ENCODE data around the gene NAA11.
"Not testable (repeated sequence)": the region's sequence is repeated elsewhere in the genome, so short reads cannot be mapped to it uniquely, and the experiment has no call there.

The NAA11 gene

DNA sequence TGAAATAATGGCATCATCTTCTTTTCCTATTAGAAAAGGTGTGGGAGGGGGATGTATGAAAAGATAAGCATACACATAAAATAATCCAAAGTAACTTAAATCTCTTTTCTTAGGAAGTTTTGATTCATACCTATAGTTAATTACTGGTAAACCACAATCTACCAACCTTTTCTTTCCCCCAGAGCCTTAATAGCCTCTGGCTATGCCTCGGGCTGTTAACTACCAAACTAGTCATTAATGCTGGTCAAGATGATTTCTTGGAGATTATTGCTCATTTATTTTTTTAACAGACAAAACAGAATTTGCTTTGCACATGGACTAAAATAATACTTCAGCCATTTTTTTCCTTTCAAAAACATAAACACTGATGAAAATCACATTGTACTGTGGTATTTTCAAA, 16.9 kb downstream of the NAA11 start:
- DNase-seq (ENCODE audit: low read depth in 2 of 2): no peak

DNA sequence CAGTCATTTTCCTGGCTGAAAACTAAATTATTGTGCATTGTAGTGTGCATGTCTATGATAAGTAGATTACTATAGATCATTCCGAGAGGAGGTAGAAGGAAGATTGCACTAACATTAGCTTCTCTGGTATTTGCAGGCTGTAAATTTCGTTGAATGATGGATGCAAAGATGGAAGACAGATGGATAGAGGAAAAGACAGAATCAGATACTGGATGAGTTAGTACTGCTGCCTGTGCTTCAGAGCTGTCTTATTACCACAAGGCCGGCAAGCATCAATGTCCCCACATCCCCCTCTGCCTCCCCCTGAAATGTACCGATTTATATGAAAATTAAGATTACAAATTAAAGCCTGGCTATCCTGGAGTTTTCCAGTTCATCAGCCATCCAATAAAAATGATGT, 17.7 kb downstream of the NAA11 start:
- no peak for DNase-seq (ENCODE audit: low read depth in 2 of 2)

DNA sequence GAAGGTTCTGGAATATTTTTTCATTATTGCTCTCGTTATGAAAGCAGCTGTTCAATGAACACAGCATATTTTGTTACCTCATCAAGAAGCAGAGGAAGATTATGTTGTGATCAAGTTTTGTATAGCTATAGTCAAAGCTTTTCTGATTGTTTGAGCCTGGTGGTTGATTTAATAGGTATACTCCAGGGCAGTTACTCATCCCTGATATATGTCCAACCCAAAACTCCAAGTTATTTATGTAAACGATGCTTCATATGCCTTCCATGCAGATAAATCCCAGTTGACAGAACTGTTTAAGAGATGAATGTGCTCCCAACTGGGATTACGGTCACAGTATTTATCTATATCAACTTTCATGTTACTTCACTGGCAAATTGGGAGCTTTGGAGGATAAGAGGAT, 19.1 kb downstream of the NAA11 start:
- DNase-seq (ENCODE audit: low read depth in 2 of 2): no peak

DNA sequence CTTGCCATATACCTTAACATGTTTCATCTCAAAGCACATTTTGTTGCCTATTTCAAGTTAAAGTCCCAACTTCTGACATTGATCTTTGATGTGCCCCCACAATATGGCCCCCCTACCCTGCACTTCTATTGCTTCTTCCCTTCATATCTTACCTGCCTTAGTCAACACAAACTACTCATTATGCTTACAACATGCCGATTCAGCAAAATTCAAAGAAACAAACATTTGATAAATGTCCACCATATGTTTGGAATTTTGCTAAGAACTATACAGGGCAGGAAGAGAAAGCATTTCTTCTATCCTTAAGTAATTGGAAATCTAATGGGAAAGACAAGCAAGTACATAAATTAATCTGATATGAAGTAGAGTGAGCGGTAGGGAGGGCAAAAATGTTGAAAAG, 25.6 kb downstream of the NAA11 start:
- DNase-seq (ENCODE audit: low read depth in 2 of 2): no peak

DNA sequence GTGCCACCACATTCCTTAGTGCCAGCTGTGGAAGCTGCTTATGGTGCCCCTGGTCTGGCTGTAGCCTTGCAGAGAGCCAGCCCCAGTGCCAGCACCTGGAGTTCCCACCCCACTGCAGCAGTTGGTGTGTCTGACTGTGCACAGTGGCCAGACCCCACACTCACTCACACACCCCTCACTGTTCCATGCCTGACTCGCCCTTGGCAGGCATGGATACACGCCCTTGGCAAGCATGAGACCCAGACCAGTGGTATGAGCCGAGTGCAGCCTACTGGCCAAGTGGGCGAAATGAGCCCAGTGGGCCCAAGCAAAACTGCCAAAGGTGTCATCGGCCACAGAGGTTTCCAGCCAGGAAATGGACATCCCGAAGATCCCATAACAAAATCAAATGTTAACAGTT, 27.4 kb downstream of the NAA11 start:
- no peak for DNase-seq (ENCODE audit: low read depth in 2 of 2)

DNA sequence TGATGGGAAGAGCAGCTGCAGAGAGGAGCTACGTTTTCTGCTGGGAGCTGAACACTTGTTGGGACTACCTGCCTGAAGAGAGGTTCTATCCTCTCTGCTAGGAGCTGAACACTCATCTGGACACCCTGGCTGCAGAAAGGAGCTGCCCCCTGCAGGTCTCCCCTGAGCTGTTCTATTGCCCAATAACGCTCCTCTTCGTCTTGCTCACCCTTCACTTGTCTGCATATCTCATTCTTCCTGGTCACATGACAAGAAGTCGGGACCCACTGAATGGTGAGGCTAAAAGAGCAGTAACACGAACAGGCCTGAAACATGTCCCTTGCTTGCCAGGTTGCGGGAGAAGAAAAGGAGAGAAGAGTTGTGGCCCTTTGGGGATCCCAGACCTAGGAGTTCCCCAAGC, 27.8 kb downstream of the NAA11 start:
- no peak for DNase-seq (ENCODE audit: low read depth in 2 of 2)

DNA sequence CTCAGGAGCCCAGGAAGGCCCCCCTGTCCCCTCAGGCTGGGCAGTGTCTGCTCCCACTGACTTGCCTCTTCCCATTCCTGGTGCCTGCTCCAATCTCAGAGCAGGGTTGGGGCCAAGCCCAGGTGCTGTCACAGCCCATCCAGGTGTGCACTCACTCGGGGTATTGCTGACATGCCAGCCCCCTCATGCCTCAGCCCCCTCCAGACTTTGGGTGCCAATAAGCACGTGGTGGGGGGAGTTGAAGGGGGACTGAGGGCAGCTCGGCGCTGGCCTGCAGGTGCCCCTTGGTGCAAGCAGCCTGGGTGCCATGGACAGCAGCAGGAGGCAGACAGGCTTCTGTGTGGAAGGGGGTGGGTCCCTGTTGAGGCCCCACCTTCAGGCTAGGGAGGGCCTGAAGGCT, 28.4 kb downstream of the NAA11 start:
- no peak for DNase-seq (ENCODE audit: low read depth in 2 of 2)

DNA sequence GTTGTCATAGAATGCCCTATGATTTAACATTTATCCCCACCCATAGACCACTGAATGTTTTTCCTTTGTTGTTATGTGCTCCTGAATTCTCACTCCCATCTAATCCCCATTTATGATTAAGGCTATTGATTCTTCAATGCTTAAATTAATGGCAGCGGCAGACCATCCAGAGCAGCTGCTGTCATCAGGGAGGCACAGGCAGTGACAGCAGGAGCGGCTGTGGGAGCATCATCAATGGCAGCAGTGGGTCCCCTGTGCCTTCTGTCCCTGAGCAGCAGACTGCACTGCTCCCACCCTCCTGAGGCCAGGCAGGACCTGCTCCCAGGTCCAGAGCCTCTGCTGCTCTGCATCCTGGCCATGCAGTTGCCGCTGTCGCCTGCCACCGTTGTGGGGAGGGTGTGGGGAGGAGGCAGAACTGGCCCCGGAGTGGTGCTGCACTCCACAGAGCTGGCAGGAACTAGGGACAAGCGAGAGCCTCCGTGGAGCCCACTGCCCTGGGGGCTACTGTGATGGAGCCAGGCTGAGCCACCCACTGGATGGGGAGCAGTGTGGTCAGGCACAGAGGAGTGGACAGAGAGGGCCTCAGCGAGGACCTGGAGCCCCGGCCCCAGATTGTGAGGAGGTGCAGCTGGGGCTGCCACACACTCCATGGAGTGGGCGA, 29.0 kb downstream of the NAA11 start:
- no peak for DNase-seq (ENCODE audit: low read depth in 2 of 2)

DNA sequence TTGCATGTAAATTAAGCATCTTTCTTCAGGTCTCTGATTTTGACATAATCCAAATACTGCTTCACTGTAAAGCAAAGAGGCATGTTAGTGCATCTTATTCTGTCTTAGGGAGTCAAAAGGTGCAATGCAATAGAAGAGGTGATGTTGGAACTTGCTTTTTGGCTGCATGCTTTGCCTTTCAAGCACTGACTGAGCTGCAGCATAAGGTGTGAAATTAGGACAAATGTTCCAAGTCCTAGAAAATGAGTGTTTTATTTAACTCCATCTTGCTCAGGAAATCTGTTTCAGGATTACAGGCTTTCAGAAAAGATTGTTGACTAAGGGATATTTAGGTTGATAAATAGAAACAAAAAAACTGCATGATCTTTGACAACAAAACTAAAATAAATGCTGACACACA, 30.8 kb downstream of the NAA11 start:
- no peak for DNase-seq (ENCODE audit: low read depth in 2 of 2)

DNA sequence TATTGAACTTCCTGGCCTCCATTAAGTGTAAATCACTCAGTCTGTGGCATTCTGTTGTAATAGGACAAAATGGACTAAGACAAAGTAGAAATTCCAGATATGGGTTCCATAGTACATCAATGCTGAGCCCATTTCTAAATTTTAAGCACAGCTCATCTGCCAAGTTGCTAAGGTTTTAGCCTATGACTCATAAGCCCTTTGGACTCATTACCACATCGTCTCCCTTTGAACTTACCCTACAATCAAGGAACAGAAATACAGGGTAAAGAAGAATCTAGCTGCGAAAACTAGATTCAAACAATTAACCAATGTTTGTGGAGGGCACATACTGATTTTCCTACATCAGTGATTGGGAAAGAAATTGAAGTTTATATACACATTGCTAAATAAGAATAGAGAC, 31.8 kb downstream of the NAA11 start:
- no peak for DNase-seq (ENCODE audit: low read depth in 2 of 2)

DNA sequence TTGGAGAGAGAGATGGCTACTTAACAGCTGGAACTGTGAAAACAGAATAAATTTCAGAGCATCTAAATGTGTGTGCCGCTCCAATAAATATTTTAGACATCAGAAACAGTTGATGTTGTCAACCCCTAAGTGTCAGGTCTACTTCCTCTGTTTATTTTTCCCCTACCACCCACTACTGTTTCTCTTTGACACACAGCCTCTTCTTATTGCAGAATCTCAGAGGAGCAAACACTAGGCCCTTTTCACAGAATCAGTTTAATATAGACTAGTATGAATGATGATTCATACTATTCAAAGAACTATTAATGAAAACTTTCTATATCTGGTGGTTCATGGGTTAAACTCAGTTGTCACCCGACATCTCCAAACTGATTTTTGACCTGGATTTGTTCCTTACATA, 33.9 kb downstream of the NAA11 start:
- no peak for DNase-seq (ENCODE audit: low read depth in 2 of 2)

DNA sequence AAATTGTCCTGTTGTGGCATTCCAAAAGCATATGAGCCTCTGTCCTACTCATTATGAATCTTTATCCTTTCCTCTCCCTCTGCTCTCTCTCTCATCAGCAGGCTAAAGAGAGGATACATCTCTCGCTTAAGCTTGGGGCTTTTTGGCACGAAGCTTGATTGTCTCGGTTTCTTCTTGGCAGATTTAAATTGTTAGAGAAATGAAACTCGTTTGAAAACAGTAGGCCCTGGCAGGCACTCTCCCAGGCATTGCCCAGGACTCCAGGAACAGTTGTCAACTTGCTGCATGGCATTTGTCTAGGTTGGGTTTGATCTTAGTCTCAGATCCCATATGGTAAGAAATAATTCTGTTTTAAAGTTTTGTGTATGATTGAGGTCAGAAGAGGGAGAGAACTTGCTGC, 35.5 kb downstream of the NAA11 start:
- DNase-seq (ENCODE audit: low read depth in 2 of 2): no peak

DNA sequence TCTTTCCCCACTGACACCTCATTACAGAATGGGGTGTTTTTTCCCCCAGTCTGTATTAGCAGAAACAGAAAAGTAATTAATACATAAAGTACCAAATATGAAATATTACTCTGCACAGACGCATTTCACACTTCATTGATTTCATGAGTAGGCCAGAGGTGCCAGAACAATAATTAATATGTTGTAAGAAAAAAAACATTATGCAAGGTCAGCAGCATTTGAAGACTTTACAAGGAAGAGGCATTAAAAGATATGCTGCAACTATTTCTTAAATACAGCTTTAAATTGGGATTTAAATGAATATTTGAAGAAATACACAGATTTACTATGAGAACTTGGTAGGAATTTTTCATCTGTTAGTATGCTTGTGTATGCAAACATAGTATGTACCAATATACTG, 37.7 kb downstream of the NAA11 start:
- DNase-seq (ENCODE audit: low read depth in 2 of 2): no peak

DNA sequence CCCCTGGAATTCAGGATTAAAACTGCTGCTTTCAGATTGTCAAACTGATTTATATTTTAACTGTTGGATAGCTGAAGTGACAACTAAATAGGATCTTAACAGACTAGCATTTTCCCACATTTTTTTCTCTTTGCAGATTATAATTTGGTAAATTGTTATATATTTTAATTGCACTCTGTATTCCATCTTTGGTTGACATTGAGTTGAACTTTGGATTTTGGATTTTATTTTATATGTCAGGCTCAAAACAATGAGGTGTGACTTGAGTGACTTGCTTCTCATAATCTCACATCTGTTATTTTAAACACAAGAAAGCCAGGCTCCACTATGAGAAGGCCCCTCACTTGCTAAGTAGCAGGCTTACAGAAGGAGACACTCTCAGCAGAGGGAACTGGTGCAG, 38.1 kb downstream of the NAA11 start:
- no peak for DNase-seq (ENCODE audit: low read depth in 2 of 2)

DNA sequence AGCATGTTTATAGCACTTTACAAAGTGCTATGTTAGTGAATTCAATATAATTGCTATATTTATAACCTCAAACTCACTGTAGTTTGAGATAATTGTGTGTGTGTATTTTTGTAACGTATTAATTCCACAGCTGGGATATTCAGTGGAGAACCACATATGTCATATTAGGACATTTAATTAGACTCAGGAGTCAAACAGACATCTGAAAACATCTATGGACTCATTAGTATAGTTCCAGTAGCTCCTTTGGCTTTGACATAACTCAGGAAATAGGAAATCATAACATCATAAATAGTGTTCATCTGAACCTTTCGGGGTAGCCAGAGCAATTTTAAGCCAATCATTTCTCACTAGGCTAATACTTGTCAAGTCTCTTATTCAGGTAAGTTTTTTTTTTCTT, 38.8 kb downstream of the NAA11 start:
- no peak for DNase-seq (ENCODE audit: low read depth in 2 of 2)

DNA sequence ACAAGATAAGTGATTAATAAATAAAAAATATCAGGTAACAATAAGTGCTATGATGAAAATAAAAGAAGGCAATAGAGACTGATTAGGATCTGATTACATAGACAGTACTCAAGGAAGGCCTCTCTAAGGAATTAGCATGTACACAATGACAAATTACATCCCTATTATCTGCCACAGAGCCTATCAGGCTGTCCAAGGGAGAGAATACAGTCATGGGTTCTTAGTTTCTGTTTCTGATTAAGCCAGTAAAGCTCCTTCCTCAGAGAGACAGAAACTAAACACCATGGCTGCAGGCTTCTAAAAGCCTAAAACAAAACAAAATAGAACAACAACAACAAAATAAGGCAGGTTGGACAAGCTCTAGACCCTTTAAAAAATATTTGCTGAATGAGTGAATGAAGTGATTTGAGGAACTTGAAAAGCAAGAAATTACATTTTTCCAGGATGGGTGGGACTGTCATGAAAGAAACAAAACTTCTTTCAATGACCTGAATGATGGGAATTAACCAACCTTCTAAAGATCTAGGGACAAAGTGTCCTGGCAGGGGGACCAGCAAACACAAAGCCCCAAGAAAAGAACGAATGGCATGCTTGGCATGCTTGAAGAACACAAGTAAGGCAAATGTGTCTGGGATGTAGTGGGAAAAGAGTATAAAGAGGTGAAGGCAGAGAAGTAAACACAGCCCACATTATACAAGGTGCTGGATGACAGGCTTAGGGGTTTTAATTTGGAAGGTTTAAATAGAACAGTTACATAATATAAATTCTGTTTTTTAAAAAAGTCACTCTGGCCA, 44.1 kb downstream of the NAA11 start:
- no peak for DNase-seq (ENCODE audit: low read depth in 2 of 2)

DNA sequence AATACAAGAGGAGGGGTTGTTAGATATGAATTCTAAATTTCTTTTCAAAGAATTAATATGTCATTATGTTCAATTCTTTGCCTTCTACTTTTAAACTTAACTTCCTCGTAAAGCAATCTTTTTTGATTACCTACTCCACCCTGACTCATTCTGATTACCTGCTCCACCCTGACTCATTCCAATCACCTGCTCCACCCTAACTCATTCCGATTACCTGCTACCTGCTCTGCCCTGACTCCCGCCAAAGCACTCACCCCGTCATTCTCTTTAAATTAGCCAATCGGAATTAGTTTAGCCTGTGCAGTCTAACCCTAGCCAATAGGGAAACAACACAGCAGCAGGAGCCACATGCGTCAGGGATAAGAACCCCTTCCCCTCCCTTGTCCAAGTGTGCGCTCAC, 48.4 kb downstream of the NAA11 start:
- not testable (repeated sequence) for DNase-seq (ENCODE audit: low read depth in 2 of 2)

DNA sequence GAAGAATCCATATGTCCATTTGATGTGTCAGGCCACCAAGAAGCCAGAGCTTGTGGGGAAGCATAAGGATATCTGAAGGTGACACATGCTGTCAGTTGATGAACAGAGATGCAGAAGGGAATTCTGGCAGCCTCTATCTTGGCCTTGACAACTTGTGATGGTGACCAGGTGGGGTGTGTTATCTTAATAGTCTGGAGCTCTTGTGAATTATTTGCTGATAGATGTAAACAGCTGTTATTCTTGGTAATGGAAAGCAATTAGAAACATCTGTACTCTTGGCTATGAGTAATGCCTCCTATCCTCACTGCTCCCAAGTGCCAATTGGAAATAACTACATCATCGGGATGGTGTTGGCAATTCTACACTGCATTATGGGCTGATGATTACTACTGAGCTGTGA, 51.9 kb downstream of the NAA11 start:
- no peak for DNase-seq (ENCODE audit: low read depth in 2 of 2)

DNA sequence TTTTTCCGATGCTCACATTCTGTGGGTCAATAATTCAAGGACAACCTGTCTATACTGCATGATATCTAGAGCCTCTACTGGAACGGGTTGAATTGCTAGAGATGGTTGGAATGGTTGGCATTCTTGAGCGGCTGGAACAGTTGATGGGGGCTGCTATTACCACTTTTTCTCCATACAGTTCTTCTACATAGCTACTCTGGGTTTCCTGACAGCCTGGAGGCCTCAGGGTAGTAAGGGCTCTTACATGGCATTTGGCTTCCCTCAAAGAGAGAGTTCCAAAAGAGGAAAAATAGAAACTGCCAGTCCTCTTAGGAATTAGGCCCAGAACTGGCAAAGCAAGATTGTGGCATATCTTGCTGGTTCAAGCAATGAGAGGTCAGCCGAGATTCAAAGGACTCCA, 53.1 kb downstream of the NAA11 start:
- DNase-seq (ENCODE audit: low read depth in 2 of 2): no peak

DNA sequence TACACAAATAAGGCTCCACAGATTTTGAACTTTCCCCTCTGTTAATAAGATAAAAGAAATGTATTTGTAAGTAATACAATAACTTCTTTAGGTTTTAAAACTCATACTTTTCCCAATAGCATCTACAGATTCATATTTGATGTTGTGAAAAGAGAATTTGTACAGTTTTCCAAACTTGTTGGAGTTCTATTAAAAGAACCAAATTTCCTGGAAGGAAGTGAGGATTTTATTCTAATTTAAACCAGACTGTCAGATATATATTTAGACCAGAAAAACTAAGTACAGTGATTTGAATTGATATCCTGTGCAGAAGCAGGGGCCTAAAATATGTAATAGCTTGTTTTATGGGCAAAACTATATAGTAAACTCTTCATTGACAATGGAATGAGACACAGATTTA, 53.7 kb downstream of the NAA11 start:
- no peak for DNase-seq (ENCODE audit: low read depth in 2 of 2)

DNA sequence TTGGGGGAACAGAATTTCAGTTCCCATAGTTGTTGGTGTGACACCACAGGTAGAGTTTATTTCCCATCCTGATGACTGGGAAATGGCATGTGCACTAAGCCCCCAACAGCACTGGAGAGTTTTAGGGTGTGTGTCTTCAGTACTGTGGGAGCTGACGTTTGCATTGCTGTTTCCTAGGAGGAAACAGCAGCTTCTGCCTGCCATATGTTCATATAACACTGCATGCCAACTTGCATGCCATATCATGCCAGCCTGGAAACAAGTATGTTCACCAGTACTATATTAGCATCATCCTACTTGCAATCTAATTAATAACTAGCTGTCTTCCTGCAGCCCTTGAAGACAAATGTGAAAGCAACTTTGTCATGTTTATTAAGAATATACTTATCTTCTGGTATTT, 58.2 kb downstream of the NAA11 start:
- DNase-seq (ENCODE audit: low read depth in 2 of 2): no peak
